ENCODE measurements around the gene AGPAT1. TPM values are rescaled to one million over a fixed set of nuclear protein-coding genes. Genes with fewer than 3 reads are reported as not detected.

The AGPAT1 gene
- total RNA-seq, 1 donor from 2014 or later, result 65.0 TPM

Other genes with a start within 250 kb of the AGPAT1 start
- 17.1 TPM for gene C2, start 248.4 kb downstream of the AGPAT1 start, total RNA-seq
- 41.4 TPM for gene CFB, start 230.0 kb downstream of the AGPAT1 start, total RNA-seq
- 59.6 TPM for gene NELFE, start 217.1 kb downstream of the AGPAT1 start, total RNA-seq
- gene SKIC2, start 216.9 kb downstream of the AGPAT1 start, total RNA-seq, result 73.7 TPM
- gene DXO, start 203.9 kb downstream of the AGPAT1 start, total RNA-seq, result 29.3 TPM
- 71.1 TPM for gene C4A, start 194.0 kb downstream of the AGPAT1 start, total RNA-seq
- 152 TPM for gene C4B, start 161.3 kb downstream of the AGPAT1 start, total RNA-seq
- 3.8 TPM for gene CYP21A2, start 137.7 kb downstream of the AGPAT1 start, total RNA-seq
- 121 TPM for gene TNXB, start 66.7 kb downstream of the AGPAT1 start, total RNA-seq
- 121 TPM for gene ATF6B, start 47.8 kb downstream of the AGPAT1 start, total RNA-seq
- 2.9 TPM for gene FKBPL, start 45.8 kb downstream of the AGPAT1 start, total RNA-seq
- 2.8 TPM for gene PRRT1, start 24.1 kb downstream of the AGPAT1 start, total RNA-seq
- gene PPT2, start 21.9 kb downstream of the AGPAT1 start, total RNA-seq, result 19.0 TPM
- 26.3 TPM for gene EGFL8, start 11.5 kb downstream of the AGPAT1 start, total RNA-seq
- gene RNF5, start 2.3 kb upstream of the AGPAT1 start, total RNA-seq, result 44.4 TPM
- gene AGER, start 8.2 kb upstream of the AGPAT1 start, total RNA-seq, result 16.9 TPM
- 103 TPM for gene PBX2, start 14.1 kb upstream of the AGPAT1 start, total RNA-seq
- gene GPSM3, start 16.6 kb upstream of the AGPAT1 start, total RNA-seq, result 33.9 TPM
- gene NOTCH4, start 48.0 kb upstream of the AGPAT1 start, total RNA-seq, result 19.4 TPM
- gene TSBP1, start 195.8 kb upstream of the AGPAT1 start, total RNA-seq, result not detected
- gene BTNL2, start 231.1 kb upstream of the AGPAT1 start, total RNA-seq, result not detected

Measured in ureter (tissue), 1 donor.